IMR-90 (cell line): ENCODE results near the gene MYD88. TPM values are rescaled to one million over a fixed set of nuclear protein-coding genes. Genes with fewer than 3 reads are reported as not detected.

Experiments
- ATAC-seq: fragments of 200-7000 bp; cut with Tn5 transposase; 2 replicates; pipeline ENCODE4 v1.9.1; 2020; ENCODE audit warnings: low read depth, mild to moderate bottlenecking, moderate library complexity
- BruUV-seq: library from RNA; stranded (reverse); fragments of 400-500 nt; replicated peaks from 2 replicates; lab custom pipeline; 2021; lab: Mats Ljungman, UMichigan
- CTCF ChIA-PET: fragments of 300-600 bp; formaldehyde crosslinking; extraction: SDS; loops from one replicate; lab custom pipeline; 2021; ENCODE audit warnings: antibody characterized with exemption; lab: Yijun Ruan, JAX
- POLR2A ChIA-PET: fragments of 300-600 bp; sonication (Branson Sonifier 250); formaldehyde crosslinking; loops from one replicate; lab custom pipeline; 2022; ENCODE audit warnings: antibody characterized with exemption; ENCODE audit not compliant: unreplicated experiment; lab: Charles Lee
- DNase-seq: peaks from one replicate; pipeline ENCODE4 v3.0.0; 2013
- H2AFZ ChIP-seq: replicated peaks from 2 replicates; pipeline ENCODE3; 2013; ENCODE audit warnings: low read length, mild to moderate bottlenecking; ENCODE audit not compliant: poor library complexity
- H2AK5ac ChIP-seq: 2 replicates; pipeline ENCODE4 v1.6.1; 2013; ENCODE audit warnings: low read depth, low read length, inconsistent platforms
- H2AK9ac ChIP-seq: replicated peaks from 2 replicates; pipeline ENCODE3; 2013; ENCODE audit warnings: mild to moderate bottlenecking, low read depth, low read length, moderate library complexity; ENCODE audit not compliant: poor library complexity
- H2BK120ac ChIP-seq: 2 replicates; pipeline ENCODE4 v1.6.1; 2013; ENCODE audit warnings: low read depth, low read length, inconsistent platforms
- H2BK15ac ChIP-seq: 3 replicates; pipeline ENCODE4 v1.6.1; 2013; ENCODE audit warnings: low read depth, low read length, inconsistent platforms
- H2BK20ac ChIP-seq: 2 replicates; pipeline ENCODE4 v1.6.1; 2013; ENCODE audit warnings: low read depth, mild to moderate bottlenecking, inconsistent platforms, low read length, moderate library complexity
- H2BK5ac ChIP-seq: 2 replicates; pipeline ENCODE4 v1.6.1; 2013; ENCODE audit warnings: mild to moderate bottlenecking, low read depth, low read length, inconsistent platforms; ENCODE audit not compliant: poor library complexity, severe bottlenecking
- H3K14ac ChIP-seq: replicated peaks from 2 replicates; pipeline ENCODE4 v1.6.1; 2013; ENCODE audit warnings: low read depth, low read length, inconsistent platforms
- H3K18ac ChIP-seq: 2 replicates; pipeline ENCODE4 v1.6.1; 2013; ENCODE audit warnings: low read depth, low read length, control low read depth
- H3K23ac ChIP-seq: 2 replicates; pipeline ENCODE4 v1.6.1; 2013; ENCODE audit warnings: low read depth, low read length, inconsistent platforms
- H3K27ac ChIP-seq: 2 replicates; pipeline ENCODE4 v1.5.1; 2013; ENCODE audit warnings: mild to moderate bottlenecking, control low read depth, low read length; ENCODE audit not compliant: insufficient read depth
- H3K27me3 ChIP-seq: 2 replicates; pipeline ENCODE4 v1.6.1; 2013; ENCODE audit warnings: low read length; ENCODE audit not compliant: control insufficient read depth, insufficient read depth
- H3K36me3 ChIP-seq: 2 replicates; pipeline ENCODE4 v1.6.1; 2013; ENCODE audit warnings: low read length, mixed read lengths; ENCODE audit not compliant: control insufficient read depth, insufficient read depth
- H3K4ac ChIP-seq: 2 replicates; pipeline ENCODE4 v1.6.1; 2013; ENCODE audit warnings: low read depth, low read length, inconsistent platforms
- H3K4me1 ChIP-seq: 2 replicates; pipeline ENCODE4 v1.6.1; 2013; ENCODE audit warnings: low read length, mixed read lengths; ENCODE audit not compliant: control insufficient read depth, insufficient read depth
- H3K4me2 ChIP-seq: 2 replicates; pipeline ENCODE4 v1.6.1; 2013; ENCODE audit warnings: low read depth, mild to moderate bottlenecking, control low read depth, low read length, moderate library complexity
- H3K4me3 ChIP-seq: 2 replicates; pipeline ENCODE4 v1.5.1; 2013; ENCODE audit warnings: low read depth, mild to moderate bottlenecking, control low read depth, low read length, moderate library complexity; ENCODE audit not compliant: insufficient read depth
- H3K56ac ChIP-seq: 2 replicates; pipeline ENCODE4 v1.6.1; 2013; ENCODE audit warnings: low read length, inconsistent platforms; ENCODE audit not compliant: insufficient read depth; ENCODE audit errors: extremely low read depth
- H3K79me1 ChIP-seq, 2 experiments: 2 replicates each; pipeline ENCODE4 v1.6.1; 2013; ENCODE audit warnings: low read length in 2 of 2, inconsistent platforms in 1 of 2, low read depth in 1 of 2
- H3K9ac ChIP-seq: 2 replicates; pipeline ENCODE4 v1.6.1; 2013; ENCODE audit warnings: low read depth, low read length, control low read depth
- H3K9me1 ChIP-seq: 2 replicates; pipeline ENCODE4 v1.6.1; 2013; ENCODE audit warnings: low read length, inconsistent platforms; ENCODE audit not compliant: insufficient read depth
- H3K9me3 ChIP-seq: 2 replicates; pipeline ENCODE4 v1.6.1; 2013; ENCODE audit warnings: low read length; ENCODE audit not compliant: control insufficient read depth, insufficient read depth
- H4K20me1 ChIP-seq: 2 replicates; pipeline ENCODE4 v1.6.1; 2013; ENCODE audit warnings: low read length, inconsistent platforms; ENCODE audit not compliant: insufficient read depth
- H4K5ac ChIP-seq: 2 replicates; pipeline ENCODE4 v1.6.1; 2013; ENCODE audit warnings: mild to moderate bottlenecking, low read depth, low read length, control low read depth
- H4K8ac ChIP-seq, 2 experiments: 2 replicates each; pipeline ENCODE4 v1.6.1; 2013; ENCODE audit warnings: low read depth in 2 of 2, low read length in 2 of 2, control low read depth in 1 of 2, inconsistent platforms in 1 of 2
- H4K91ac ChIP-seq: 2 replicates; pipeline ENCODE4 v1.6.1; 2013; ENCODE audit warnings: low read depth, low read length, inconsistent platforms; ENCODE audit not compliant: insufficient read depth
- CHD1 ChIP-seq: IDR thresholded peaks from 2 replicates; pipeline ENCODE4 v1.6.1; 2012; ENCODE audit warnings: low read depth, low read length, improper control_type of control experiment
- MAFK ChIP-seq: IDR thresholded peaks from 2 replicates; pipeline ENCODE4 v1.6.1; 2012; ENCODE audit warnings: low read depth, low read length, improper control_type of control experiment
- NFE2L2 ChIP-seq: fragments of 150-350 bp; IDR thresholded peaks from 2 replicates; pipeline ENCODE4 v1.6.1; 2016; ENCODE audit warnings: low read depth, mild to moderate bottlenecking, low read length
- POLR2A ChIP-seq: IDR thresholded peaks from 2 replicates; pipeline ENCODE4 v1.6.1; 2012; ENCODE audit warnings: mild to moderate bottlenecking, low read depth, low read length
- RAD21 ChIP-seq: IDR thresholded peaks from 2 replicates; pipeline ENCODE4 v1.6.1; 2012; ENCODE audit warnings: low read length, improper control_type of control experiment
- RFX5 ChIP-seq: IDR thresholded peaks from 2 replicates; pipeline ENCODE4 v1.8.0; 2012; ENCODE audit warnings: low read depth, mild to moderate bottlenecking, low read length, moderate library complexity
- SMC3 ChIP-seq: fragments of 150-350 bp; IDR thresholded peaks from 2 replicates; pipeline ENCODE4 v1.6.1; 2016; ENCODE audit warnings: low read depth, mild to moderate bottlenecking, antibody characterized with exemption, low read length, moderate library complexity
- WGBS, 2 experiments: methylation state at CpG; one replicate each; pipeline versions ENCODE4 v1.1.5 to v1.1.7; 2013; ENCODE audit warnings: missing lambda C conversion rate in 2 of 2; ENCODE audit not compliant: insufficient read length in 1 of 2; ENCODE audit errors: extremely low coverage in 2 of 2; 5-methylcytosine and 5-hydroxymethylcytosine counted together
- dilution Hi-C: fragments of 300-500 bp; cut with HindIII; formaldehyde crosslinking; loops from one replicate; pipeline ENCODE4 v1.14.3; 2018; ENCODE audit warnings: low sequenced_read_pairs; ENCODE audit not compliant: unreplicated experiment
- in situ Hi-C: fragments of 300-500 bp; cut with MboI; formaldehyde crosslinking; loops from 3 replicates; pipeline ENCODE4 v1.14.3; 2019; ENCODE audit warnings: low sequenced_read_pairs, inconsistent platforms, mixed read lengths
- intact Hi-C: fragments of 100-400 bp; cut with micrococcal nuclease; formaldehyde crosslinking; loops from 2 replicates; pipeline ENCODE4 v1.10.0; 2022
- polyA plus RNA-seq, 3 experiments: library from polyadenylated mRNA; depleted of rRNA; stranded (reverse); fragments of >200 nt; gene quantifications; 2 replicates each; pipeline ENCODE4 v1.2.3, GENCODE V29; 2012; ENCODE audit warnings: low replicate concordance in 1 of 3
- total RNA-seq: library from RNA; depleted of rRNA; stranded (reverse); fragments of >200 nt; gene quantifications from 2 replicates; pipeline ENCODE4 v1.2.3, GENCODE V29; 2012

MYD88 gene
- total and polyA plus RNA-seq, 2 of the 4 experiments (the other 2 are of a cell fraction) = 9.3 to 39.8 TPM

DNA sequence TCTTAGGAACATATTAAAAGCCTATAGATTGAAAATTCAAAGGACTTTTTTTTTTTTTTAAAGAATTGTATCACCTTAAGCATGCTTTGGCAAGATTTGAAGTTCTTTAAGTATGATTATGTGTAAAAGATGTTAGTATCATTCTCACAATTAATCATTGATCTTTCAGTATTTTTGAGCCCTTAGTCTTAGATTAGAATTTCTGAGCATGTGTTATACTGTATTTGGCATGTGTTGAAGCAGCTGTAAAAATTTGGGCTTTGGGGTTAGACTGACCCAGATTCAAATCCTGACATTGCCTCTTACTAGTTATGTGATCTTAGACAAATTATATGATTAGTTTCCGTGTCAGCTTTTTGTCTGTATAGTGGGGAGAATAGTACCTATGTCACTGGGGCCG lies 33.2 kb downstream of the MYD88 start:
- POLR2A ChIA-PET = no interaction called here
- H2BK120ac ChIP-seq = no peak overlapping the region

More for the DNA sequence above, 33.2 kb downstream of the MYD88 start:
- Histone ChIP-seq H3K14ac (no peak overlapping the region), H2BK5ac (no peak overlapping the region), H2AFZ (no peak overlapping the region), H3K9me1 (peaks cover 19% of the 10 kb centered on the region), H3K56ac (no peak overlapping the region), H2BK20ac (no peak overlapping the region), H2AK5ac (no peak overlapping the region), H3K9me3 (no peaks in the 10 kb centered on the region), H2BK15ac (no peak overlapping the region), H3K4me1 (peaks cover 16% of the 10 kb centered on the region), H4K20me1 (peaks cover 46% of the 10 kb centered on the region), H3K36me3 (no peaks in the 10 kb centered on the region), H3K9ac (no peak overlapping the region), H3K27ac (no peak overlapping the region), H3K79me1 (peaks cover 0 to 39% of the 10 kb centered on the region in 2 experiments; a peak in 2 of 4 replicates), H4K5ac (no peak overlapping the region), H3K23ac (no peak overlapping the region), H3K18ac (no peak overlapping the region), H3K4me2 (no peak overlapping the region), H3K27me3 (no peaks in the 10 kb centered on the region), H4K91ac (no peak overlapping the region), H2AK9ac (no peak overlapping the region), H3K4me3 (no peak overlapping the region), H4K8ac (no peak overlapping the region), H3K4ac (no peak overlapping the region)
- DNase-seq = no peak
- TF ChIP-seq CHD1 = no peak
- no peak for TF ChIP-seq POLR2A
- TF ChIP-seq MAFK = no peak
- TF ChIP-seq RAD21 = no peak
- no peak for TF ChIP-seq SMC3
- no peak for TF ChIP-seq NFE2L2
- TF ChIP-seq RFX5 = no peak
- no peak for ATAC-seq
- in situ Hi-C loops = no loop called here
- dilution Hi-C loops = no loop called here
- WGBS, 2 experiments = no CpG with 5 or more reads among the region's 2 CpGs
- CTCF ChIA-PET = interaction anchor here (1.5 kb wide), 1 partner anchor 21 kb away, joined by 4 read pairs; no protein-coding TSS in a partner anchor
- intact Hi-C loops = no loop called here
- BruUV-seq = no TSS peak
